ENCODE measurements around the gene RNGTT. TPM values are rescaled to one million over a fixed set of nuclear protein-coding genes. Genes with fewer than 3 reads are reported as not detected.

The RNGTT gene
- total and polyA plus RNA-seq, 2 donors, result 11.2 to 23.2 TPM

DNA sequence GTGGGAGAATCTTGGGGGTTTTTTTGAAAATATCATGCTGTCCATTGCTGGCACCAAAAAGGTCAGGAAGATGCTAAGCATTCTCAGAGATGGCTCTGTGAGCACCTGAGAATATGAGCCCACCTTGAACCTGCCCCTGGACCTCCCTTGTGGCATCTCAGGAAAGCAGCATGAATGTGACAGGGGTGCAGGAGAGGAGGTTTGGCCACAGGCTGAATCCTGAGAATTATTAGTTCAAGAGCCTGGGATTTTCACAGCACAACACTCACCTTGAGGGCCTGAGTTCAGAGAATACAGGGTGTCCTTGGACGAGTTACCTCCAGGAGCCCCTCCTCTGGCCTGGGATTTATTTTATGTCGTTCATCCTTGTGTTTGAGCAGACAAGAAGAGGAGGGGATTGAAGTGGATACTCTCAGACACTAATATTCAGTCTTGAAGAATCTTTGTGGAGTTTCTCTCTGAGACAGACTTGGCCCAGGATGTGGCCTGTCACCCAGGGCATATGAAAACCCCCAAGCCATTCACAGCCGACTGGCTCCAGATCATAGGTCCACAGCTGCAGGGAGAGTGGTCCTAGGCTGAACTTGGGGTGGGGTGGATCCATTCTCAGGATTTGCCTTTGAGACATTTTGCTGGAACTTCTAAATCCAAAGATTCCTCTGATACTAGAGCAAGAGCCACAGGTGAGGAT lies 390.8 kb downstream of the RNGTT start:
- no peak for DNase-seq (ENCODE audit: low read depth in 6 of 9, low spot score in 9 of 9)
- Histone ChIP-seq H3K36me3 (ENCODE audit: control insufficient read depth in 2 of 2, insufficient read depth in 2 of 2, low read length in 1 of 2) (no peaks in the 10 kb centered on the region), H3K27ac (ENCODE audit: low read depth in 1 of 2, low read length in 1 of 2) (no peak overlapping the region), H3K4me3 (ENCODE audit: low read length in 2 of 2) (no peak overlapping the region), H3K9me3 (ENCODE audit: control insufficient read depth in 2 of 2, insufficient read depth in 1 of 2, low read length in 1 of 2) (peaks cover 0 to 12% of the 10 kb centered on the region in 2 donors), H3K4me1 (ENCODE audit: control insufficient read depth in 2 of 2, insufficient read depth in 2 of 2, low read length in 2 of 2) (no peaks in the 10 kb centered on the region), H3K27me3 (ENCODE audit: control insufficient read depth in 2 of 2, insufficient read depth in 1 of 2, low read length in 1 of 2) (no peaks in the 10 kb centered on the region)
- 59% methylated on average over 3 of the region's 3 CpGs for WGBS

DNA sequence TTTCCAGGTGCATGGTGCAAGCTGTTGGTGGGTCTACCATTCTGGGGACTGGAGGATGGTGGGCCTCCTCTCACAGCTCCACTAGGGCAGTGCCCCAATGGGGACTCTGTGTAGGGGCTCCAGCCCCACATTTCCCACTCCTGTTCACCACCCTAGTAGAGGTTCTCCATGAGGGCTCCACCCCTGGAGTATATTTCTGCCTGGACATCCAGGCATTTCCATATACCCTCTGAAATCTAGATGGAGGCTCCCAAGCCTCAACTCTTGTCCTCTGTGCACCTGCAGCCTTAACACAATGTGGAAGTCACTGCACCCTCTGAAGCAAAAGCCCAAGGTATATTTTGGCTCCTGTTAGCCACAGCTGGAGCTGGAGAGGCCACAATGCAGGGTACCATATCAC lies 393.5 kb downstream of the RNGTT start:
- no peaks in the 10 kb centered on the region for H3K27me3 ChIP-seq (ENCODE audit: control insufficient read depth in 2 of 2, insufficient read depth in 1 of 2, low read length in 1 of 2)

DNA sequence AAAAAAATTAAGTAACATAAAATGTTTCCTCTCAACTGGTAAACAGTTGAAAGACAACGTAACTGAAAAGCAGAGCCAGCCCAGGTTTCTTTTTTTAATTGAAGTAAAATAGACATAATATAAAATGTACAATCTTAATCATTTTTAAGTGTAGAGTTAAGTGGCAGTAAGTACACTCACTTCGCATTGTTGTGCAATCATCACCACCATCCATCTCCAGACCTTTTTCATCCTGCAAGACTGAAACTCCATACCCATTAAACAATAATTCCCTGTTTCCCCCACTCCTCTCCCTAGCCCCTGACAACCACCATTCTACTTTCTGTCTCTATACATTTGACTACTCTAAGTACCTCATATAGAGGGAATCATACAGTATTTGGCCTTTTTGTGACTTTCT lies 395.7 kb downstream of the RNGTT start:
- no peaks in the 10 kb centered on the region for H3K27me3 ChIP-seq (ENCODE audit: control insufficient read depth in 2 of 2, insufficient read depth in 1 of 2, low read length in 1 of 2)
- H3K9me3 ChIP-seq (ENCODE audit: control insufficient read depth in 2 of 2, insufficient read depth in 1 of 2, low read length in 1 of 2), result peaks cover 0 to 7% of the 10 kb centered on the region in 2 donors
- no peak for DNase-seq (ENCODE audit: low read depth in 6 of 9, low spot score in 9 of 9)
- no peaks in the 10 kb centered on the region for H3K36me3 ChIP-seq (ENCODE audit: control insufficient read depth in 2 of 2, insufficient read depth in 2 of 2, low read length in 1 of 2)
- H3K4me3 ChIP-seq (ENCODE audit: low read length in 2 of 2), result no peak overlapping the region
- no peaks in the 10 kb centered on the region for H3K4me1 ChIP-seq (ENCODE audit: control insufficient read depth in 2 of 2, insufficient read depth in 2 of 2, low read length in 2 of 2)
- WGBS, result 97% methylated on average over 2 of the region's 2 CpGs
- no peak overlapping the region for H3K27ac ChIP-seq (ENCODE audit: low read depth in 1 of 2, low read length in 1 of 2)

More for the DNA sequence above, 393.5 kb downstream of the RNGTT start:
- no peaks in the 10 kb centered on the region for H3K4me1 ChIP-seq (ENCODE audit: control insufficient read depth in 2 of 2, insufficient read depth in 2 of 2, low read length in 2 of 2)
- peaks cover 0 to 12% of the 10 kb centered on the region in 2 donors for H3K9me3 ChIP-seq (ENCODE audit: control insufficient read depth in 2 of 2, insufficient read depth in 1 of 2, low read length in 1 of 2)
- no peak overlapping the region for H3K27ac ChIP-seq (ENCODE audit: low read depth in 1 of 2, low read length in 1 of 2)
- no peak overlapping the region for H3K4me3 ChIP-seq (ENCODE audit: low read length in 2 of 2)
- no peaks in the 10 kb centered on the region for H3K36me3 ChIP-seq (ENCODE audit: control insufficient read depth in 2 of 2, insufficient read depth in 2 of 2, low read length in 1 of 2)
- no peak for DNase-seq (ENCODE audit: low read depth in 6 of 9, low spot score in 9 of 9)

DNA sequence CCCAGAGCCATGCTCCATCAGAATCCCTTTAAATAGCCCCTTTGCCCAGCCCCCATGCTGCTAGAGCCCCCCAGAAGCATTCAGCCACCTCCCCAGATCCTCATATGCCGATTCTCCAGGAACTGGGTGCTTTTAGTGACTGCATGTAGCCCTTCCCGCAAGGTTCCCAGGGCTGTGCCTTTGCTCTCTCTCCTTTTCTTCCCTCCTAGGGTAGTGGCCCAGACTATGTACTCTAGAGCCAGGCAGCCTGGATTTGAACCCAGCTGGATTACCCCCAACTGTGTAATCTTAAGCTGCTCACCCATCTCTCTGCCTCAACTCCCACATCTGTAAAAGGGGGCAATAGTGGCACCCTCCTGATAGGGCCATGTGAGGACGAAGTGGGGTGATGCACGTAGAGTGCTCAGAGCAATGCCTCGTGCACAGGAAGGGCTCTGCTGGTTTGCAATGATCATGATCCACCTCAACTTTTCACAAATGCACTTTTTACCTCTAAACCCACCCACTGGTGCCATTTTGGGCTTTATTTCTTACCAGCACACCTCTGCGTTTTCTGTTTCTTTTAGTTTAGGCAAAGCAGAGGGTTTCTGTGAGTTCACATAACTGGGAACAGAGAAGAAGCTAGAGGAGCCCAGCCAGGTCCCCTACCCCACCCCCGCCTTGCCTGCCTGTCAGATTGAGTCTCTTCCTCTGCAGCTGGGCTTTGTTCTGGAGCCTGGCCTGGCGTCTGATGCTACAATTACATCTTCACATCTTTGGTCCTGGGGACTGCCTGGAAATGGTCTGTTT lies 396.5 kb downstream of the RNGTT start:
- Histone ChIP-seq H3K4me1 (ENCODE audit: control insufficient read depth in 2 of 2, insufficient read depth in 2 of 2, low read length in 2 of 2) (no peaks in the 10 kb centered on the region), H3K27ac (ENCODE audit: low read depth in 1 of 2, low read length in 1 of 2) (no peak overlapping the region), H3K36me3 (ENCODE audit: control insufficient read depth in 2 of 2, insufficient read depth in 2 of 2, low read length in 1 of 2) (no peaks in the 10 kb centered on the region), H3K27me3 (ENCODE audit: control insufficient read depth in 2 of 2, insufficient read depth in 1 of 2, low read length in 1 of 2) (no peaks in the 10 kb centered on the region), H3K9me3 (ENCODE audit: control insufficient read depth in 2 of 2, insufficient read depth in 1 of 2, low read length in 1 of 2) (peaks cover 0 to 7% of the 10 kb centered on the region in 2 donors), H3K4me3 (ENCODE audit: low read length in 2 of 2) (no peak overlapping the region)
- DNase-seq (ENCODE audit: low read depth in 6 of 9, low spot score in 9 of 9), result no peak
- 87% methylated on average over 8 of the region's 8 CpGs for WGBS

DNA sequence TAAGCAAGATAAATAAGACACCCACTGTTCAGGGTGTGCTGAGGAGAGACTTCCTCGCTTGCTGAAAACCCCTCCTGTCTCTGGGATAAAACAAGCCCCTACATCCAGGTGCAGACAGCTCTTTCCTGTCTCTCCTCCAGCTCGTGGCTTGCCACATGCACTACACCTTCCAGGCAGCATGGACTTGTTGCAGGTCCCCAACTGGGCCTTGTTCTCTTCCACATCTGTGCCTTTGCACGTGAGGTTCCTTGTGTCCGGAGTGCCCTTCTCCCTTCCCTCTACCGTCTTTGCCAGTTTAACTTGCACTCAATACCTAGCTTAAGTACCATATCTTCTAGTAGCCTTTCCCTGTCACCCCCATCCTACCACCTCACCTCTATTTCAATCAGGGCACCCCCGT lies 397.6 kb downstream of the RNGTT start:
- H3K4me3 ChIP-seq (ENCODE audit: low read length in 2 of 2), result no peak overlapping the region
- H3K9me3 ChIP-seq (ENCODE audit: control insufficient read depth in 2 of 2, insufficient read depth in 1 of 2, low read length in 1 of 2), result peaks cover 0 to 7% of the 10 kb centered on the region in 2 donors
- H3K27me3 ChIP-seq (ENCODE audit: control insufficient read depth in 2 of 2, insufficient read depth in 1 of 2, low read length in 1 of 2), result no peaks in the 10 kb centered on the region
- H3K4me1 ChIP-seq (ENCODE audit: control insufficient read depth in 2 of 2, insufficient read depth in 2 of 2, low read length in 2 of 2), result no peaks in the 10 kb centered on the region
- H3K27ac ChIP-seq (ENCODE audit: low read depth in 1 of 2, low read length in 1 of 2), result no peak overlapping the region
- no peaks in the 10 kb centered on the region for H3K36me3 ChIP-seq (ENCODE audit: control insufficient read depth in 2 of 2, insufficient read depth in 2 of 2, low read length in 1 of 2)
- WGBS, result 86% methylated on average over 6 of the region's 6 CpGs
- DNase-seq (ENCODE audit: low read depth in 6 of 9, low spot score in 9 of 9), result no peak

DNA sequence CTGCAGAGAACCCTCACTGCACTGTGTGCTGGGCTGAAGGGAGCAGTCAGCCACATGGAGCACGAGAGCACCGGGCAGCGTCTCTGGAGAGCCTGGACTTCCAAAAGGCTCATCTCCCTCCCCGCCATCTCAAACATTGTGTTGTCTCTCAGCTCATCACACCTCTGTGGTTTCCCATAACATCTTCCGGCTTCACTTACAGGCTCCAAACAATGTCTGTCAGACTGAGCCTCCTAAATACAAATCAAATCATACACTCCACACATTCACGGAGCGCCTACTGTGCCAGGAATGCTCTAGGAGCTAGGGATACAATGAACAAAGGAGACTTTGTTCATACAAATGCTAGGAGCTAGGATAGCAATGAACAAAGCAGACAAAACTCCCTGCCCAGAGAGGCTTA lies 398.0 kb downstream of the RNGTT start:
- H3K27ac ChIP-seq (ENCODE audit: low read depth in 1 of 2, low read length in 1 of 2), result no peak overlapping the region
- H3K9me3 ChIP-seq (ENCODE audit: control insufficient read depth in 2 of 2, insufficient read depth in 1 of 2, low read length in 1 of 2), result peaks cover 0 to 7% of the 10 kb centered on the region in 2 donors
- DNase-seq (ENCODE audit: low read depth in 6 of 9, low spot score in 9 of 9), result no peak
- H3K36me3 ChIP-seq (ENCODE audit: control insufficient read depth in 2 of 2, insufficient read depth in 2 of 2, low read length in 1 of 2), result no peaks in the 10 kb centered on the region
- 97% methylated on average over 7 of the region's 7 CpGs for WGBS
- H3K4me3 ChIP-seq (ENCODE audit: low read length in 2 of 2), result no peak overlapping the region
- no peaks in the 10 kb centered on the region for H3K27me3 ChIP-seq (ENCODE audit: control insufficient read depth in 2 of 2, insufficient read depth in 1 of 2, low read length in 1 of 2)
- no peaks in the 10 kb centered on the region for H3K4me1 ChIP-seq (ENCODE audit: control insufficient read depth in 2 of 2, insufficient read depth in 2 of 2, low read length in 2 of 2)

DNA sequence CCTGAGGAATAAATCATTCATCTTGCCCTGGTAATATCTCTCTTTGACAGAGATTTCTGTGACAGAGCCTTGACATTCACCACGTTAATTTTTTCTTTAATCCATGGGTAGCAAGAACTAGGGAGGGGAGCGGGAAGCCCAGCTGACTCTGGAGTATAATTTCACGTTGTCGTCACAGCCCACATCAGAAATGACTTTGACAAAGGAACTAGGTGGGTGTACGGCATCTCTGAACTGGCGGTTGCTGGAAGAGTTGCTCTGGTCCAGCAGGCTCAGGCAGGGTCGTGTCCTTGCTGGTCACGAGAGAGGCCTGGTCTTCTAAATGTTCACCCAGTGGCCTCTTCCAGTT lies 400.2 kb downstream of the RNGTT start:
- no peak for DNase-seq (ENCODE audit: low read depth in 6 of 9, low spot score in 9 of 9)
- Histone ChIP-seq H3K27me3 (ENCODE audit: control insufficient read depth in 2 of 2, insufficient read depth in 1 of 2, low read length in 1 of 2) (no peaks in the 10 kb centered on the region), H3K4me3 (ENCODE audit: low read length in 2 of 2) (no peak overlapping the region), H3K36me3 (ENCODE audit: control insufficient read depth in 2 of 2, insufficient read depth in 2 of 2, low read length in 1 of 2) (no peaks in the 10 kb centered on the region), H3K4me1 (ENCODE audit: control insufficient read depth in 2 of 2, insufficient read depth in 2 of 2, low read length in 2 of 2) (no peaks in the 10 kb centered on the region), H3K9me3 (ENCODE audit: control insufficient read depth in 2 of 2, insufficient read depth in 1 of 2, low read length in 1 of 2) (no peaks in the 10 kb centered on the region), H3K27ac (ENCODE audit: low read depth in 1 of 2, low read length in 1 of 2) (no peak overlapping the region)
- WGBS, result 95% methylated on average over 8 of the region's 8 CpGs

DNA sequence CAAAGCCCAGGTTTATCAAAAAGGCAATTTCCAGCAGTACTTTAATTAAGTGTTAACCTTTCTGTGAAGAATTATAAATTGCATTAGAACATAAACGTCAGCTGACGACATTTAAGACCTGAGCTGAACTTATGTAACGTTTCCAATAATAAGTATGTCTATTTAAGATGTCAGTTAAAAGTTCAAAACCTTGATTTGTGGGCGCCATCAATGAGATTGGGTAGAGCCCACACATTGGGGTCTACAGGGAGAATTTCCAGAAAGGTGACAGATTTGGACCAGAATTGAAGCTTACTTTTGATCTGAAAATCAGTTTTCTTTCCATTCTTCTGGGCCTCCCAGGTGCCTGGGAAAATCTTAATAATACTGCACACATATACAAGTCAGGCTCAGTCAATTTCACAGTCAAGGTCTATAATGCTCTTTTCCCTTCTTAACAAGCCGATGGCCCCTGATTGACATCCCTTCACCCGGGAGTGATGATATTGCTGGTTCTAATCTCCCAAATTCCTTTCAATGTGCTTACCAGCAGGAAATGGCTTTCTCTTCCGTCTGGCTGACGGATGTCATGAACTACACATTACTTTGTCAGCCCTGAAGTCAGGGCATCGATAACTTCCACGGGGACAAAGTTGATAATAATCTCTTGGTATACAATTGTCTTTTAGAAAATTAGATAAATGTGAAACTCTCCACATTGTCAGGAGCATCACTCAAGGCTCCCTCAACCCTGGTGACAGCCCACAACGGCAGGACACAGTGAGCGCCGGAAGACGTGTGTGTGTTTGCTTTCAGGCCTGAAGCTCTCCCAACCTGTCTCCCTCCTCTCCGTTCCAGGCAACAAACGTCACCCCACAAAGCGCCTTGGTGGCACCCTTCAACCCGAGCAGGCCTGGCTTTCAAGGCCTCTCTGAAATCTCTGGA lies 400.8 kb downstream of the RNGTT start:
- no peak for DNase-seq (ENCODE audit: low read depth in 6 of 9, low spot score in 9 of 9)
- H3K27me3 ChIP-seq (ENCODE audit: control insufficient read depth in 2 of 2, insufficient read depth in 1 of 2, low read length in 1 of 2), result no peaks in the 10 kb centered on the region
- no peaks in the 10 kb centered on the region for H3K4me1 ChIP-seq (ENCODE audit: control insufficient read depth in 2 of 2, insufficient read depth in 2 of 2, low read length in 2 of 2)
- no peak overlapping the region for H3K27ac ChIP-seq (ENCODE audit: low read depth in 1 of 2, low read length in 1 of 2)
- WGBS, result 93% methylated on average over 18 of the region's 18 CpGs
- H3K36me3 ChIP-seq (ENCODE audit: control insufficient read depth in 2 of 2, insufficient read depth in 2 of 2, low read length in 1 of 2), result no peaks in the 10 kb centered on the region
- H3K9me3 ChIP-seq (ENCODE audit: control insufficient read depth in 2 of 2, insufficient read depth in 1 of 2, low read length in 1 of 2), result no peaks in the 10 kb centered on the region
- no peak overlapping the region for H3K4me3 ChIP-seq (ENCODE audit: low read length in 2 of 2)

DNA sequence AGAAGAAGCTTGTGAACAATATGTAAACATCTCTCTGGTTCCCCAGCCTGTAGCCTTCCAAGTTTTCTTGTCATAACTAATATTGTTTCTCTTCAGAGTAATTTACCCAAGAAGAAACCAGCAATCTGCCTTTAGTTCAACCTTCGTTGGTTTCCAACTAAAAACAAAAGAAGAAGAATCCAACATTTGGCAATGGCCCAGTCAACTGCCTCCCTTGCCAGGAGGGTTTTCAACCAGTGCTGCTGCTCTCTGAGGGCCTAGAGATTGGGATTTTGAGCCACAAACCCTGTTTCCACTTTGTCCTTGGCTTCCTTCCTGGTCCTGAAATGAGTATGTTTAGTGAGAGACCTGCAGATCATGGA lies 401.5 kb downstream of the RNGTT start:
- 74% methylated on average over 1 of the region's 1 CpG for WGBS
- Histone ChIP-seq H3K9me3 (ENCODE audit: control insufficient read depth in 2 of 2, insufficient read depth in 1 of 2, low read length in 1 of 2) (no peaks in the 10 kb centered on the region), H3K4me3 (ENCODE audit: low read length in 2 of 2) (no peak overlapping the region), H3K27ac (ENCODE audit: low read depth in 1 of 2, low read length in 1 of 2) (no peak overlapping the region), H3K4me1 (ENCODE audit: control insufficient read depth in 2 of 2, insufficient read depth in 2 of 2, low read length in 2 of 2) (no peaks in the 10 kb centered on the region), H3K27me3 (ENCODE audit: control insufficient read depth in 2 of 2, insufficient read depth in 1 of 2, low read length in 1 of 2) (no peaks in the 10 kb centered on the region), H3K36me3 (ENCODE audit: control insufficient read depth in 2 of 2, insufficient read depth in 2 of 2, low read length in 1 of 2) (no peaks in the 10 kb centered on the region)
- DNase-seq (ENCODE audit: low read depth in 6 of 9, low spot score in 9 of 9), result no peak

Measured in thymus (tissue), 11 donors.